A172 (cell line): ENCODE results near the gene NINJ2. TPM values are rescaled to one million over a fixed set of nuclear protein-coding genes. Genes with fewer than 3 reads are reported as not detected.

ENCODE experiments used
- DNase-seq: peaks from one replicate; pipeline ENCODE4 v3.0.0-alpha.2; 2015; ENCODE audit warnings: low spot score
- total RNA-seq: library from RNA; depleted of rRNA; stranded (reverse); fragments of >200 nt; shearing (Covaris generic); gene quantifications from 2 replicates; pipeline ENCODE4 v1.2.3, GENCODE V29; 2014

NINJ2 gene
- total RNA-seq, 1 experiment from 2014 or later = not detected

GRCh38 chr12:549476-550082, 113.7 kb downstream of the NINJ2 start:
- no peak for DNase-seq

- no peak for DNase-seq
Measured at GRCh38 chr12:547883-548470, 115.3 kb downstream of the NINJ2 start.

DNA sequence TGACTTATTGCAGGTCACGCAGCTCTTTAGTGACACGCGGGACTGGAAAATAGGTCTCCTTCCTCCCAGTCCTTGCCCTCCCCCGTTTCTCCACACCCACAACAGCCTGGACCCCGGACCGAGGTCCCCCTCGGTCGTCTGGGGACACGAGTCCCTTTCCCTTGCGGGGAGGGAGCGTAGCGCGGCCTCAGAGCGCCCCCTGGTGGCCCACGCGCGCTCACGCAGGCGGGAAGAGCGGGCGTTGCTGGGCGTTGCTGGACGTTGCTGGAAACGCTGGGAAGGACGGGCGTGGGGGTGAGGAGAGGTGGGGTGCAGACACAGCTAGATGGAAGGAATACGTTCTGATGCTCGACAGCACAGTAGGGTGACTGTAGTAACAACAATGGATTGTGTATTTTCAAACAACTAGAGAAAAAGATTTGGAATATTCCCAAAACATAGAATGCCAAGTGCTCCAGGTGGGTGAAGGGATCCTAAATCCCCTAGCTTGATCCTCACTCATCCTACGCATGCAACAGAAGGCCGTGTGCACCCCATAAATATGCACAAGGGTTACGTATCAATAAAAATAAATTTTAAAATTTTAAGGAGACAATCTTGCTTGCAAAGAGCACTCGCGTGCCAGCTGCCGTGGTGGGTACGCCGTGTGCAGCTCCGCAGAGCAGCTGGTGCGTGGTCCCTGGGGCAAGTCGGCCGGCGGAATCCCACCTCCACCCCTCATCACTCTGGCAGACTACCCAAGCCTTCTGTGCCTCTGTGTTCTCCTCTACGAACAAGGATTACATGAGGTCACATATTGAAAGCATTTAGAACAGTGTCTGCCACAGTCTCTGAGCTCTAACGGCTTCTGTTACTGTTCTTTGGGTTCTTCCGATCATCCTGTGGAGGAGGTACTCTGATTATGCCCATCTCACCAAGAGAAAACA, 116.1 kb downstream of the NINJ2 start:
- peak; percentile 7 for DNase-seq

- DNase-seq = no peak
Measured at GRCh38 chr12:546265-546919, 116.9 kb downstream of the NINJ2 start.

DNA sequence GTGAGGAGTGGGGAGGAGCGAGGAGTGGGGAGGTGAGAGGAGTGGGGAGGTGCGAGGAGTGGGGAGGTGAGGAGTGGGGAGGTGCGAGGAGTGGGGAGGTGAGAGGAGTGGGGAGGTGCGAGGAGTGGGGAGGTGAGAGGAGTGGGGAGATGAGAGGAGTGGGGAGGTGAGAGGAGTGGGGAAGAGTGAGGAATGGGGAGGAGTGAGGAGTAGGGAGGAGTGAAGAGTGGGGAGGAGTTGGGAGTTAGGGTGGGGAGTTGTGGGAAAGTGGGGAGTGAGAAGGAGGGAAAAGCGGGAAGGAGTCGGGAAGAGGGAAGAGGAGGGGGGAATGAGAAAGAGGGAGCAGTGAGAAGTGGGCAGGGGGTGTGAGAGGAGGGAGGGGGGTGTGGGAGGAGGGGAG, 117.4 kb downstream of the NINJ2 start:
- no peak for DNase-seq

- DNase-seq = no peak
Measured at GRCh38 chr12:544941-545635, 118.2 kb downstream of the NINJ2 start.

GRCh38 chr12:544142-544541, 119.1 kb downstream of the NINJ2 start:
- no peak for DNase-seq

GRCh38 chr12:543114-543451, 120.2 kb downstream of the NINJ2 start:
- no peak for DNase-seq

- DNase-seq = no peak
Measured at GRCh38 chr12:542395-543113, 120.7 kb downstream of the NINJ2 start.

DNA sequence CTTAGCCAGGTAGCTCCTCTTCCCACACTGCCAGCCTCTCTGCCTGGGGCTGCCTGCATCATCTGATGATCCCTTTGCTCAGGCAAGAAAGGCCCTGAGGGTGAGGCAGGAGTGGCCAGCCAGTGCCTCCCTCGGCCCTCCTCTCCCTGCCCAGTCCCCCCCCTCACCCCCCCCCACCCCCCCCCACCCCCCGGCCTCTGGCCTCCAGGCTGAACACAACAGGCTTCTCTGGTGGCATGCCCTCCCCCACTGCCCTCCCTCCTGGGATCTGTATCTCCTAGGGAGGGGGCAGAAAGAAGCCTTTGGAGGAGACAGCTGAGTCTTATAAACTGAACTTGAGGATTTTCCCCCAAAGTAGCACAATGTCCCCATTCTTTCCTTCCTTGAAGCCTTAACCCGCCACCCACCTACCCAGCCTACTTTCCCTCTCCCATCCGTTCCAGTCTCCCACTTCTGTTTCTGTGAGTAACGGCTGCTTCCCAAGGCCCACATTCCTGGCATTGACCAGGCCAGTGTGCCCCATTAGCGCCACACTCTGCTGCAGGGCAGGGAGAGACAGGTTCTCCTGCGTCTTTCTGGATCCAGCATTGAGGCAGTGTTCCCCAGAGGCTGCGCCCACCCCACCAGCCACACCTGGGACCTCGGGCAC, 121.4 kb downstream of the NINJ2 start:
- peak; percentile 7 for DNase-seq

- no peak for DNase-seq
Measured at GRCh38 chr12:539540-540310, 123.5 kb downstream of the NINJ2 start.

DNA sequence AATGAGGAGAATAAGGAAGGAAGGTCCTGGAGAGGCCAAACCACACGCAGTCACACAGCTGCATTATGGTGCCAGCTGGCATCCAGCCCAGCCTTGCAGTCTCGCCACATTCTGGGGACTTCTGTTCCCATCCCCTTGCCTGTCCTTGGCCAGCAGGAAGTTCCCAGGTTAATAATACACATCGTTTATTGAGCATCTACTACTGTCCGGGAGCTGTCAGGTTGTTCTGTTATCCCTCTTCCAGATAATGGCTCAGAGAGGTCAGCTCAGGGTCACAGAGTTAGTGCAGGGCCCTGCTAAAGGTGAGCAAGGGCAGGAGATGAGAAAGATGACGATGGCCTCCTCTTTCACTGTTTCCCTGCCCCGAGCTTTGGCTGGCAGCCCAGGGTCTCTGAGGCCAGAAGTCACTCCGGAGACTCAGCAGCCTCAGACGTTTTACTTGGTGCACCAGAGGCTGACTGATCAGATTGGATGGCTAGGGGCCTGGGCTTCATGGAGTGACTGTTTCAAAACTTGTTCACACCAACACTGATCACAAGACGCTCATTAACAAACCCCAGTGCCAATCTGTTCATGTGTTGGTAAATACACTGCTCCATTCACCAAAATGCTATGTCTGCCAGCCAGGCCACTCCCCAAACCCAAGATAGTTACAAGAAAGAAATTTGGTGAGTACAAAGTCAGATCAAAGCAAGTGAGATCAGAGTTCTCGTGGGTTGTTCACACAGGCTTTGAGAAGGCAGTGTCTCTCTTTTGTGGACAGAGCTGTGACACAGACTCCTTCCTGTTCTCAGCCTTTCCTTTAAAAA, 124.3 kb downstream of the NINJ2 start:
- peak; percentile 75 for DNase-seq

- no peak for DNase-seq
Measured at GRCh38 chr12:537772-538171, 125.5 kb downstream of the NINJ2 start.

DNA sequence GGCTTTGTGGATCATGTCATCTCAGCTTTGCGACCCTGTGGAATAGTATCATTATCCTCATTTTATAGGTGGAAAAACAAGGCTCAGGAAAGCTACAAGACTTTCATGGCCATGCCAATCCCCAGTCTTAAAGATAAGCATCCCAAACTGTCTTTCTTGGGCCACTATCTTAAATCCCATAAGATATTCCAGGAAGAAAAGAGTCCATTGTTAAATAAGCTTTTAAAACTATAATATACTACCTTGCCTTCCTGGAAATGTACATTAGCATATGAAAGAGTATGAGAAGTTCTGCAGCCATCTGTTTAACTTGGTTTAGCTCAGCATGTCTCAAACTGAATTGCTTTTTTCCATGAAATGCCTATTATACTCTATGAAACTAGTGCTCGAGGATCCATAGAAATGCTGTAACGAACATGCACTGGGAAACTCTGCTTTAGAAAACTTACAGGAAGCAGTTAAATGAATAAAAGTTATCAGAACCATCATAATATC, 126.4 kb downstream of the NINJ2 start:
- DNase-seq = no peak

DNA sequence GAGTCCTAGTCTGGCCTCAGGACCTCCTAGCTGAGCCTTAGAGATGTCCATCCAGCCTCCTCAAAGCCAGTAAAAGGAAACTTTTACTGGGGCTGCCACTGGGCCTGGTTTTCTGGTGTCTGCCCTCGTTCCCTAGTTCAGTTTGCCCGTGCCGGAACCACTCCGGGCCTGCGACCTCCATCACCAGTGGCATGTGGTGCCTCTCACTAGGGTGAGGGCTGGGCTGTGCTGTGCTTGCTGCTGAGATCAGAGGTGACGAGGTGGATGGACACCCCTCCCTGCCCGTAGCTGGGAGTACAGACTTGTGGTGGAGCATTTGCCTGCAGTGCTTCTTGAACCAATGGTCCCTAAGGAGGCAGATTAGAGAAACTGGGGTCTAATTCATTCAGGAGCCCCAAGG, 127.8 kb downstream of the NINJ2 start:
- no peak for DNase-seq

GRCh38 chr12:534216-534615, 129.0 kb downstream of the NINJ2 start:
- DNase-seq = no peak

- DNase-seq = no peak
Measured at GRCh38 chr12:533718-534117, 129.5 kb downstream of the NINJ2 start.

DNA sequence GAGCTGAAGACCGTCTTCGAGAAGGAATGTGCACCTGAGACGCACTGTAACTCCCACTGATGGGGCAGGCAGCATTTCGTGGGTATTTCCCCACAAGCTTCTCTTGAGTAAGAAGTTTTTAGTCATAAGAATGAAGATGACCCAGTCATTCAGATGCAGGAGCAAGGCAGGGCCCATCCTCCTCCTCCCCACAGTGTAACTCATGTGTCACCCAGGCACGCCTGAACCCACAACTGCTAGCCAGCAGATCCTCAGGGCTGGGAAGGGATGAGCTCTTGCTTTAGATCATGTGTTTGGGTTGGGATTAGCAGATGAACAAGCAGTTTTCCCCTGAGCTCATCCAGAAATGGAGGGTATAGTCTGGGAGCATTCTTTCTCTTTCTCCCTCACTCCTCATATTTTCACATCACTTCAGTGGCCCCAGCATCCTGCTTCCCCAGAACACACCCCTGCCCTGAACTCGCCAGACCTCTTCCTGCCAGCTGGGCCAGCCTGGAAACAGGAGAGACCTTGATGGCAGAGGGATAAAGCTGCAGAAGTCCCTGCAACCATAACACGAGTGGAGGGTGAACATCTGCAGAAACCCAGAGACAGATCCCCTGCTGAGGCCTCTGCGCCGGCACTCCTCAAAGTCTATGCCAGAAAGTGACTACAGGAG, 130.2 kb downstream of the NINJ2 start:
- DNase-seq = peak; percentile 53
